GM19372 (cell line): Measurements from ENCODE around the gene OR1I1.

Experiments used
- ATAC-seq: cut with Tn5 transposase; IDR thresholded peaks from one replicate; pipeline ENCODE4 v1.9.1; 2021; ENCODE audit warnings: mild to moderate bottlenecking, low read depth, moderate library complexity; ENCODE audit not compliant: unreplicated experiment

Gene OR1I1

DNA sequence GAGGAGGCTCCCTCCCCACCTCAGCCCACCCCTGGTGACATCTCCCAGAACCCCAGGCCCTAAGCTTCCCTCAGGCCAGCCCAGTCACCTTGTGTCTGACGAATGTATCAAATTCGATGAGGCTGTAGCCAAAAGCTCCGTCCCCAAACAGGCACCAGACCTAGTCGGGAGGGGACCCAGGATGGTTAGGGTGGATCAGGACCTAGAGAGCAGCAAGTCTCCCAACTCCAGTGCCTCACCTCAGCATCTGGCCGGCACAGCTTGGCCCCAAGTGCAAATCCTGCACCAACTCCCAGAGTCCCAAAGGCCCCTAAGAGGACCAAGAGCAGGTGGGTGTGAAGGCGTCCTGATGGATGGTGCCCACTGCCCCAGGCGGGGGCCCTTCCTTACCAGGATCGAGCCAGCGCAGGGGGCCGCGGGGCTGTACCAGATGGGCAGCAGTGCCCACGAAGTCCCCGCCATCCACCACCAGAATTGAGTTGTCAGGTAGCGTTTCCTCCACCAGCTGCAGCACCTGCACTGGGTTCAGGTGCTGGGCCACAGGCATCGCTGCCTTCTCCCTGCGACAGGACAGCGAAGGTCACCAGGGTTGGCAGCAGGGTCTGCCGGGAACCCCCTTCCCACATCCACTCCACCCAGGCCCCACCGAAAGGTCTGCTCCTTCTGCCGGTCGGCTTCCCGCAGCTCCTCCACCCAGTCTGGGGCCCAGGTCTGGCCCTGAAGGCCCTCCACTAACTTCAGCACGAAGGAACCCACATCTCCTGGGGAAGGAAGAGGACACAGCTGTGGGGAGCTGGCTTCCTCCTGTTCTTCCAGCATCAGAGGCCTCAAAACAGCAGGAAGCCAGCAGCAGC, 34.0 kb downstream of the OR1I1 start:
- ATAC-seq, result no peak

DNA sequence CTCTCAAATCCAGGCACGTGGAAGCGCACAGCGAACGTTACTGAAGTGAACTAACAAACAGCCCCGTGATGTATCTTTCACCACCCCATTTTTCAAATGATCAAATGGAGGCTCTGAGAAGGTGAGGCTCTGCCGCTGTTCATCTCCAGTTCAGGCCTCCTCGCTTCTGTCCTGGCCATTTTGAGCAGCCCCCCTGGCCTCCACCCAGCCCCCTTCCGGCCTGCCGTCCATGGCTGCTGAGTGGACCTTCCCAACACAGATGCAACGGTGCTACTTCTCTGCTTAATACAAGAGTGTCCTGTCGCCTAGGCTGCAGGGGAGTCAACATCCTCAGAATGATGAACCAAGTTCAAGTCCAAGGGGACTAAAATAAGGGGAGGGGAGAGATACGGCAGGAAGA, 34.8 kb downstream of the OR1I1 start:
- ATAC-seq, result no peak

DNA sequence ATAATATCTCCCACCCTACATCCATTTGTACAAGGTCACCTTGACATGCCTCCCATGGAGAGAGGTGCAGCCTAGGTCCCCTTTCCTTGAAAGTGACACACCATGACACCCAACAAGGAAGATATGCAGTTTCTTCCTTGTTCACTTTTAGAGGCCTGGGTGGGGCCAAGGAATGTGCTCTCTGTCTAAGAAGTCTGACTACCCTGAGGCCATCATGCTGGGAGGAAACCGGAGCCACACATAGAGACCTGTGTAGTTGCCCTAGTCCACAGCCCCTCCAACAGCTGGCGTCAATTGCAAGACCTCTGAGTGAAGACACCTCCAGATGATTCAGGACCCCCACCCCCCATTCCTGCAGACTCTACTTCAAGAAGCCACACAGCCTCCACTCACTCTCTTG, 36.2 kb downstream of the OR1I1 start:
- ATAC-seq, result no peak

DNA sequence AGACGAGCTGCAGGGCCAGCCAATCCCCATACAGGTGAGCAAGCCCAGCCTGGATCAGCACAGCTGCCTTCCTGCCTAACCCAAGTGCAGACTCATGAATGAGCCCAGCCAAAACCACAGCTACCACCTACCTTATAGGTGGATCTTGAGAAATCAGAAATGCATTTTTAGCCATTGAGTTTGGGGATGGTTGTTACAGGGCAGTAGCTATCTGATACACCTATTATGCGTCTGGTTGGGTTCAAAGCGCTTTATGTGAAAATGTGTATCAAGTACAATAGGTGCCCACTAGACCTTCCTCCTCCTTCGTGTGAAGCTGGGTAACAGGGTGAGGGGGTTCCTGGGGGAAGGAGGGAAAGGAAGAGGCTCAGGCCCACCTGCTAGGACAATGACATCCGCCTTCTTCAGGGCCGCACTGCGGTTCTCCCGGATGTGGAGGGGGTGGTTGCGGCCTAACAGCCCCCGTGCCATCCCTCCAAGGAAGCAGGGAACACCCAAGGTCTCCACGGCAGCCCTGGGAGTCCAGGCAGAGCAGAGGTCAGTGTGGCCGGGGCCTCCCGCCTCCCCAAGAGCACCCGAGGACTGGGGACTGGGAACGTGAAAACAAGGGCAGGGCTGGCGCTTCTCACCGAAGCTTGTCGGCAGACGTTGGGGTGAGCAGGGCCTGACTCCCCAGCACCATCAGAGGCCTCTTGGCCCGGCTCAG, 36.9 kb downstream of the OR1I1 start:
- no peak for ATAC-seq

DNA sequence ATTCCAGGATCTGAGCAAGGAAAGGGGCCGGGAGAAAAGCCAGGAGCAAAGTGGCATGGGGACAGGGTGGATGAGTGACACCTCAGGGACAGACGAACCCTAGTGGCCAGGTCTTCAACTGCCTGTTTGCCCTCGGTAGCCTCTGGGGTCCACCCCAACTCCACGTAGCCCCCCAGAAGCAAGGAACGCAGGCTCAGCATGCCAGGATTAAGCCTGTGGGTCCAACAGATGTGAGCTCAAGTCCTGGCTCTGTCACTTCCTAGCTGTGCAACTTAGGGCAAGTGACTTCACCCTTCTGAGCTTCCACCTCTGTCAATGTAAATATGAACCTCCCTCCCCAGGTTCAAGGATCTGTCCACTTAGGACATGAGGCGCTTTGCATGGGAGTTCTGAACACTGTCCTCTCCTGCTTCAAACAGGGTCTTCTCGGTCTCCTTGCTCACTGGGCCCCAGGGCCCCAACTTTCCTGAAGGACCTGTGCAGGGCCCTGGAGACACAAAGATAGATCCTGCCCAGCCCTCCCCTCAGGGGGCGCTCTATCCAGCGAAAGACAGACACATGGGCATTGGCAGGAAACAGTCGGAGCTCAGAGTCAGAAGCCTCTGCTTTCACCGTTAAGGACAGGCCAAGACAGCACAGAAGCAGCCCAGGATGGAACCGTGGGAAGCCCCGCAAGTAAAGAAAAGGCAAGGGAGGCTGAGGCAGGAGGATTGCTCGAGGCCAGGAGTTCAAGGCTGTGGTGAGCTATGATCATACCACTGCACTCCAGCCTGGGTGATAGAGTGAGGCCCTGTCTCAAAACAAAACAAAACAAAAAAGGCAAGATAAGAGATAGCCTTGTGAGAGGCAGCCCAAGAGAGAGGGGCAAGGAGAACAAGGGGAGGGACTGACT, 38.4 kb downstream of the OR1I1 start:
- ATAC-seq, result no peak

DNA sequence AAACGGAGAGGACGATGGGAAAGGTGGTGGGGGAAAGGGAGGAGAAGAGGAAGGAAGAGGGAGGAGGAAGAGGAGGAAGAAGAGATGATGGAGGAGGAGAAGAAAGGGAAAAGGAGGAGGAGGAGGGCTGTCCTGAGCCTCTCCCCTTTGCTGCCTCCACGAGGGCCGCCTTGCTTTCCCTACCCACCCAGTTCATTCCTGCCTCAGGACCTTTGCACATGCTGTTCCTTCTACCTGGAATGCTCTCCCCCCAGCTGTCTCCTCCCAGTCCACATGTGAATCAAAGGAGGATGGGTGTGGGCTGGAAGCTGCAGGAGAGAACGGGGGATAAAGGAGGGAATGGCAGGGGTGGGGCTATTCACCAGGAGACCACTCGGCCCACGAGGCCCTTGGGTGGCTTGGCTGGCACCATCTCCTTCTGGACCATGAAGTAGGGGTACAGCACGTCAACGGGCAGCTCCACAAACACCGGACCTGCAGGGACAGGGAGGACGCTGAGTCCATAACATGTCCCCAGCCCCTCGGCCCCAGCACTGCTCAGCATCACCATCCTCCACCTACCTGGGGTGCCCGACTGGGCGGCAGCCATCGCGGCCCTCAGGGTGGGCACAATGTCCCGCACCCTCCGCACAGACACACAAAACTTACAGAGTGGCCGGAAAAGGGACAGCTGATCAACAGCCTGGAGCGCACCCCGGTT, 40.5 kb downstream of the OR1I1 start:
- no peak for ATAC-seq

DNA sequence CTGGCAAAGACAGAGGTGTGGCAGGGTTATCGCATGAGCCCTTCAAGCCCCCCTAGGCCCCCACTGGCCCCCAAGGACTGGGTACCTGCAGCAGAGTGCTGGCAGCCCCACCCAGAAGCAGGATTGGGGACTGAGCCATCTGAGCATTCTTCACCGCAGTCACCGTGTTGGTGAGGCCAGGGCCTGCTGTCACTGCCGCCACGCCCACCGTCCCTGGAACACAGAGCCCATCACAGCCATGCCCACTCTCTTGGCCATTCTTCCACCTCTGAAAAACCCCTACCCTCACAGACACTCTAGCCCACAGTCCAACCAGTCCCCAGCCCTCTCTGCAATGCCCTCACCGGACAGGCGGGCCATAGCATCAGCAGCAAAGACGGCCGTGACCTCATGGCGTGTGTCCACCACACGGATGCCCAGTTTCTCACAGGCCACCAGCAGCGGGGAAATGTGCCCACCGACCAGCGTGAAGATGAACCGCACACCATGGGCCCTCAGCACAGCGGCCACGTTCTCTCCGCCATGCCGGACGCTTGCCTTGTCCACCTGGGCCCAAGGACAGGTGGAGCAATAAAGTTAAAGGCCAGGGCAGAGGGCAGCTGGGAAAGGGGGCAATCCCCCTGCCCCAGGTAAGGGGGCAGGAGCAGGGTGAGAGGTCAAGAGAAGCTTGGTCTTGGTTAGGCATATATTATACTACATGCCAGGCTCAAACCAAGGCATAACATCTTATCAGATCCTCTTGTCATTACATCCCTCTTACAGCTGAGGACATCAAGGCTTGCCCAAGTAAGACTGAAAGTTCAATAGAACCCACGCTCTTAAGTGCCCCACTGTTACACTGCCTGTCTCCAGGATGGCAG, 41.2 kb downstream of the OR1I1 start:
- no peak for ATAC-seq

DNA sequence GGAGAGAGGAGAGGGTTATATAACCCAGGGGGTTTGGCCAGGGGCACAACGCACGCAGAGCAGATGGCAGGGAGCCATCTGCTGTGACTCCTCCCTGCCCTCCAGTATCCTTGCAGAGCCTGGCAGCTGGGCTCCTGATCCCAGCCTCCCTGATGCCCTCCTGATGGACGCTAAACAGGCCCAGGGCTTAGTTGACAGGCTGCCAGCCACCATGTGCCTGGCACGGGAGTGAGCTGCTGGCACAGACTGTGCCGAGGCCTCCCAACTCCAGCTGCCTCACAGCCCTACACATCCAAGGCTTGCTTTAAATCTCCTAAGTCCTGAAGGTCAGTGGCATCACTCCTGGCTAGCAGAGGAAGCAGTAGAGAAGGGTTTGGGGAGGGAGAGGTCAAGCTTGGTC, 41.9 kb downstream of the OR1I1 start:
- ATAC-seq, result no peak

DNA sequence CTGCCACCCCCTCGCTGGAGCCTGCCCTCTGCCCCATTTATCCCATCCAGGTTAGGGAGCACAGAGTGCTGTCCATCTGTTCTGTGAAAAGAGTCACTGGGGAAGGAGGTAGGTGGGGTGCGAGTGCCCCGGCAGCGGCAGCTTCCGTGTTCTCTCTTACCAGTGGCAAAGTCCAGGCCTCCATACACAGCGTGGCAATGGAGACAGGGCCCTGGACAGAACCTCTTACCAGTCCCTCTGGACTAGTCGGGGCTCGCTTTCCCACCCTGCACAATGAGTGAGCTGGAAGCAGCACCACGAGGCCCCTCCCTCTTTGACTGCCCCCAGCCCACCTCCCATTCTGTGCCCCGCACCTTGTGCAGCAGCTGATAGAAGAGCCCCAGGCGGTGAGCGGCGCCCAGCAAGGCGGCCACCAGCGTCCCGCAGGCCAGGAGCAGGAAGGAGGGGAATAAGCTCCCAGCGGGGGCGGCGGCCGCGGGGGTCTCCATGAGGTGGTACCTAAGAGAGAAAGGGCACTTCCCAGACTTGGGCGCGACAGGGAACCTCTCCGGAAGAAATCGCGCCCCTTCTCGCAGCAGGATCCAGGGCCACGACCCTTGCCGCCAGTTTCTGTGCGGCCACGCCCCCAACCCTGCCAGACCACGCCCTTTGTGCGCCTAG, 42.7 kb downstream of the OR1I1 start:
- no peak for ATAC-seq

DNA sequence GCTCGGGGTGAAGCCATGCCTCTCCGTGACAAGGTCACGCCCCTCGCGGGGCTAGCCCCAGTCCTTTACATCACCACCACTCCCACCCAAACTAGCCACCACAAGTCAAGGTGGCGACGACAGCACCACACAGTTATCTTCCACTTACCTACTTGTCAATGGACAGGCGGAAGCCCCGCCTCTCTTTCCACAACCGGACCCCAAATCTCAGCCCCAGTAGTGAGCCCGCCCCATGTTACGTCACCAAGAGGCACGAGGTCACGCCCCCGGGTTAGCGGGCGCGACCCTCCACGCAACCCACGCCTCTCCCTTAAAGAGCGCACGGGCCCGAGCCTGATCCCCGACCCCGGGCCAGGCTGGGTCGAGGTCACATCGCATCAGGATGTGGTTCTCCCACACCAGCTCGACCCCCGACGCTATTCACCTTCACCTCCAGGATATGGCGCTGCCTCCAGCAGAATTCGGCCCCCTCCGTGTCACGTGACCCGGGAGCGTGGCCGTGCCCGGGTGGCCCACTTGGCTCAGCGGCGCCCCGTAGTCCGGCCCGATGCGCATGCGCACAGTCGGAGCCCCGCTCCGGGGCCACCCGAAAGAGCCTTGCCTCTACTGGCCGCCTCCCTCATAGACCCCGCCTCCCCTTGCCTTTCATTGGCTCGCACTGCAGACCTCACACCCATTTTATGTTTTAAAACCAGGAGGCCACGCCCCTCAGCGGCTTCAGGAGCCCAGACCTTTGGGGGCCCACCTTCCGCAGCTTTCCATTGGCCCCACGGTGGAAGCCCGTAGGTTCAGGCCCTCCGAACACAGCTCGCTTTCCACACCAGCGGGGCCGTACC, 43.4 kb downstream of the OR1I1 start:
- ATAC-seq, result peak; percentile 86

DNA sequence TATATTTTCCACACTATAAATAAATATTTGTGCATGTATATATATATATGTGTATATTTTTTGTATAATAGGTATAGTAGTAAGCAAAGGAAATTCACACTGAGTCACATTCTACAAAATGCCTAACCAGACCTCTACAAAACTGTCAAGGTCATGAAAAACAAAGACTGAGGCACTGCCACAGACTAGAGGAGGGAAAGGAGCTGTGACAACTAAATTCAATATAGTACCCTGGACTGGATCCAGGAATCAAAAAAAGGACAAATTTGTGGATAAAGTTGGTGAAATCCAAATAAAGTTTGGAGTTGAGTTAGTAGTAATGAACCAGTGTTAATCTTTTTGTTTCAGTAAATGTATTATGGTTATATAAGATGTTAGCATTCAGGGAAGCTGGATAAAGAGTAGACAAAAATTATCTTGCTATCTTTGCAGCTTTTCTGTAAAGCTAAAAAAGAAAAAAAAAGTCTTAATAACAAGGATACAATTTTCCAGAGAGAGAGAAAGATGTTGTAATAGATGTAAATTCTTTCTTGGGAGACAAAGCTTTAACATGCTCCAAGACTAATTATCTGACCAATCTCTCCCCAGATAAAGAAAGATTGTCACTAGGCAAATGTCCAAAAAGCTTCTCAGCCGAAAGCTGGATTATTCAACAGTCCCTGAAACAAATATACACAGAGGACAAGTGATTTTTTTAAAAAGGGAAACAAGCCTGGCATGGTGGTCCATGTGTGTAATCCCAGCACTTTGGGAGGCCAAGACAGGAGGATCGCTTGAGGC, 44.3 kb downstream of the OR1I1 start:
- no peak for ATAC-seq

DNA sequence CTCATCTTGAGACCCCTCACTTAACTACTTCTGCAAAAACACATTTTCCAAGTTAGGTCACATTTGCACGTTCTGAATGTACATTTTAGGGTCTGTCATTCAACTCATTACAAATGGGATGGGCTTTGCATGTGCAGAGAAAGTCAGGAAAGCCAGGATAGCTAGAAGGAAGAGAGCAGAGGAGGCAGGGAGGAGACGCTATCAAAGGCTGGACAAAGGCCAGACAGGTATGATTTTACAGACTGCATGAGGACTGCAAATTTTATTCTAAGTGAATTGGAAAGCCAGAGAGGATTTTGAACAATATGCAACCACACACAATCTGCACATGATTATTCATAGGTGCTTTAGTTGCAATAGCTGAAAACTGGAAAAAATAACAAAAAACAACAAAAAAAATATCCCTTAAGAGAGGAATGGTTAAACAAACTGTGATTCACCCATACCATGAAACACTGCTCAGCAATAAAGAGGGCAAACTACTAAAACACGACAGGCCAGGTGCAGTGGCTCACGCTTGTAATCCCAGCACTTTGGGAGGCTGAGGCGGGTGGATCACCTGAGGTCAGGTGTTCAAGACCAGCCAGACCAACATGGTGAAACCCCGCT, 46.3 kb downstream of the OR1I1 start:
- no peak for ATAC-seq

DNA sequence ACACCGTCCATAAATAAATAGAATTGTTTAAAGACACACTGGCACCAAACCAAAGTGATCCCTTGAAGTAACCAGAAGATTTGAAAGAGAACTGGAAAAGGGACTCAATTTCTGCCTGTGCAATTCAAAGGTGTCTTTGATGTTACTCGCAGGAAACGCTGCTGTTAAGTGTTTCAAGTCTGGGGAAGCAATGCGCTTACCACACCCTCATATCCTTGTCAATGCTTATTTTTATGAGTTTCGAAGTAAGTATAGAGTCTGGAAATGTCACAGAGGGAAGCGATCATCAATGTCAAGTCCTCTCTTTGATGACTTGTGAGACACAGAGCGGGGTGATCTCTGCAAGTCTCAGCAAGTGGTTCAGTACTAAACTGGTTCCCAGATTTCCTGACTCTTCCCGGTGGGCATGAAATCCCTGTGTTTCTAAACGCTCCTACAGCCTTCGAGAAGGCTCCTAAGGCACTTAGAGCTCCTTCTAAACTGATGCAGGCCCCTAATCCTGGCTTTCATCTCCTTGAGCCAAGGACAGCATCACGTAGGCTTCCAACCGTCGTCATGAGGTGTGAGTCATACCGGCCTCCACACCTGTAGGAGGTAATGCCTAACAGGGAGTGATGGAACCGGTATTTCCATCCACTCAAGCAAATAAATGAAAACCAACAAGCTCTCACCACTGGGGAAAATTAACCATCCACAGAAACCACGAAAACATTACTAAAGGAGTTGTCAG, 48.0 kb downstream of the OR1I1 start:
- no peak for ATAC-seq

DNA sequence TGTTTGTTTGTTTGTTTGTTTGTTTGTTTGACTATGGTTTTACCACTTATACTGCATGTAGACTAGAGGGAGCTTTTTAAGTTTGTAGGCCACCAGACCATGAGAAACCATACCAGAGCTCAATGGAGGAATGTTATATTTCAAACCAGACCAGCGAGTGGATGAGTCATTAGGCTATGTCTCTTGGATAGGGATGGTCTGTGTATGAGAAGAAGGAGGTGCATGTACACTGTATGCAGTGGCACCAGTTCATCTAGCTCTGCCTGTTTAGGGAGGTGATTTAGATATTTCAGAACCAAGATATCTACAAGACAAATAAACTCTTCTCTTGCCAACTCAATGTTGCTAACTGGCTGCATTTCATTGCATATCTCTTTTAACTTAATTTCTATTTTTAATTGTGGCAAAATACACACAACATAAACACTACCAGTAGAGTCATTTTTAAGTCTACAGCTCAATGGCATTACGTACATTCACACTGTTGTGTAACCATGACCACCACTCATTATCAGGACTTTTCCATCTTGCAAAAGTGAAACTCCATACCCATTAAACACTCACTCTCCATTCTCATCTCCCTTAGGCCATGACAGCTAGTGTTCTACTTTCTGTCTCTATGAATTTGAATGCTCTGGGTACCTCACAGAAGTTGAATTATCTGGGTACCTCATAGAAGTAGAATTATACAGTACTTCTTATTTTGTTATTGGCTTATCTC, 54.4 kb downstream of the OR1I1 start:
- ATAC-seq, result no peak

DNA sequence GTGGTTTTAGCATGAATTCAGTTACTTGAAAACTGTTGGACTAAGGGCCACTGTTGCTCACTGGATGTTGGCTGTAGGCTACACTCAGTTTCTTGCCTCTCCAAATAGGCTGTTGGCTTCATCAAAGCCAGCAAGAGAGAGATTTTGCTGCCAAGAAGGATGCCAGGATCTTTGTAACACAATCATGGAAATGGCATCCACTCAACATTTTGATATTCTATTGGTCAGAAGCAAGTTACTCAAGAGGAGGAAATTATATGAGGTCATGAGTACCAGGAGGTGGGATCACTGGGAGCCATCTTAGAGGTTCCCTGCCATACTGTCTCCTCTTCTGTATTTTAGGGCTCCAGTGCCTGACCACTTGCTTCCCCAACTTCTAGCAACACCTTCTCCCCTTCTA, 55.8 kb downstream of the OR1I1 start:
- ATAC-seq, result no peak

DNA sequence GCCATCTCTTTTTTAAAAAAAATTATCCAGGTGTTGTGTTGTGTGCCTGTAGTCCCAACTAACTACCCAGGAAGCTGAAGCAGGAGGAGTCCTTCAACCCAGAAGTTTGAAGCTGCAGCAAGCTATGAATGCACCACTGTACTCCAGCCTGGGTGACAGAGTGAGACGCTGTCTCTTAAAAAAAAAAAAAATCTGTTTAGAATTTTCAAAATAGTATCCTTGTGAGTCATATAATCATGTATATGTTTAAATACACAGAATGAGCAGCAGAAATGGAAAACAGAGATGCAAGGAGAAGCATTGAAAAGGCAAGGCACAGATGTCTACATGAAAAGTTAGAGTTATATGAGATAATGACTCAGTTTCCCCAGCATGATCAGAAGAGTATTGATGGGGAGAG, 56.4 kb downstream of the OR1I1 start:
- no peak for ATAC-seq
